TTC549 (cell line): ENCODE measurements around the gene ANKRD6.
"Not testable (repeated sequence)": the region's sequence is repeated elsewhere in the genome, so short reads cannot be mapped to it uniquely, and the experiment has no call there.

Experiments used
- FAIRE-seq: peaks from 2 replicates; lab custom pipeline; 2012; peaks lifted over from hg19 to GRCh38; lab: Jason Lieb, UNC

The ANKRD6 gene

DNA sequence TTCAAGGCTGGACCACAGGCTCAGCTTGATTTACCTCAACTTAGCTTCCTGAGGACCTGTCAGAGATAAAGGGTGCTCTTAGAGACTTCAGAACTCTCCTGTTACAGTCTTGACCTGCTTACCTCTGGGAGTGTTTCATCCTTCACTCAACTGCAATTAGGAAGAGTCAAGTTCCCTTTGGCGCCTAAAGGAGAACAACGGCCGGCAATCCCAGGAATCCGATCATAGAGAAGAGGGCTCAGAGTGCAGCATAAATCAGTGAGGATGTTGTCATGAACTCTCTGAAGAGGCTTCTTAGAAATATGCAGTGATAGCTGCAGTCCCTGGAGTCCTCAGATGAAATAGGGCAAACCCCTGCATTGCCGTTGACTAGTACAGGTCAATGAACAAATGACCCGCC lies 169.2 kb downstream of the ANKRD6 start:
- FAIRE-seq = no peak

DNA sequence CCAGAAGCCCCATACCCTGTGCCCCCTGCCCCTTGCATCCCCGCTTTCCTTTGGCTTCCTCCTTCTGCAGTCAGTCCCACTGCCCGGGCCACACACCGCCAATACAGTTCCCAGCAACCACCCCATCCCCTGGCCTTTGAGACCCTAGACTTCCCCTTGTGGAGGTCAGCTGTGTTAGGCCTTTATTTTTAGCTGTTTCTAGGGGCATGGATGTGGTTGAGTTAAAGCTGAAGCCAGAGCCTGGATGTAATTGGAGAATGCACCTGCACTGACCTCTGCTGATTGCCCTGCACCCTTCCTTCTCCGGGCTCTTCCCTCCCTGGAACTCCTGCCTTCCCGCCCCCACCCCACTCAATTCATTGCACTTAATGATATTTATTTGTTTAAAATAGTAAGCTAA lies 171.7 kb downstream of the ANKRD6 start:
- no peak for FAIRE-seq

DNA sequence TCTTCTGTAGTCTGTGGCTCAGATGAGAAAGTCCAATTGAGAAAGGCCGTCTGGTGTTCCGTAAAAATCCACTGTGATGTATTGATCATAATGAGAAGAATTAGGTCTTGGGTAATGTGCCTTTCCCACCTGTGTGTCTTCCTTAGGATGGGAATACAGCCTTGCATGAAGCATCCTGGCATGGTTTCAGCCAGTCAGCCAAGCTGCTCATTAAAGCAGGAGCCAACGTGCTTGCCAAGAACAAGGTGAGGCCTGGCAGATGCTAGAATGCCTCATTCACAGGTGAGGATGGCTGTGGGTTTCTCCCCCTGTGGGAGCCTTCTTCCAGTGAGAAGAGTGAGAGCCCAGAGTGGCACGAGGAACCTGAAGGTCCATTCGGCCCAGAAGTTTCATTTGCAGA lies 172.9 kb downstream of the ANKRD6 start:
- no peak for FAIRE-seq

DNA sequence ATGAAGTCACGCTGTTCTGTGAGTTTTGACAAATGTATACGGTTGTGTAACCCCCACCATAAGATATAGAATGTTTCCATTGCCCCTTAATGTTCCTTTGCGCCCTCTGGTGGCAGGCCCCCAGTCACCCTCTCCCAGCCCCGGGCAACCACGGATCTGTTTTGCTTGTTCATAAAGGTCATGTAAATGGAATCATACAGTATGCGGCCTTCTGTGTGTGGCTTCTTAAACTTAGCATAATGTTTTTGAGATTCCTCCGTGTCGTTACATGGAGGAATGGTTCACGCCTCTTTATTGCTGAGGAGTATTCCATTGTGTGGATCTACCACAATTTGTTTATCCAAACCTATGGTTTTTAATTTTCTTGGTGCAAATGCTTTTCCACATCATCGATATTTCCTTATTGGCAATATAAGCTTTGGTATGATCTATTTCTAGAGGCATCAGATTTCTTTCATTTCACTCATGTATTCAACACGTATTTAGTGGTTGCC lies 177.2 kb downstream of the ANKRD6 start:
- FAIRE-seq = no peak

DNA sequence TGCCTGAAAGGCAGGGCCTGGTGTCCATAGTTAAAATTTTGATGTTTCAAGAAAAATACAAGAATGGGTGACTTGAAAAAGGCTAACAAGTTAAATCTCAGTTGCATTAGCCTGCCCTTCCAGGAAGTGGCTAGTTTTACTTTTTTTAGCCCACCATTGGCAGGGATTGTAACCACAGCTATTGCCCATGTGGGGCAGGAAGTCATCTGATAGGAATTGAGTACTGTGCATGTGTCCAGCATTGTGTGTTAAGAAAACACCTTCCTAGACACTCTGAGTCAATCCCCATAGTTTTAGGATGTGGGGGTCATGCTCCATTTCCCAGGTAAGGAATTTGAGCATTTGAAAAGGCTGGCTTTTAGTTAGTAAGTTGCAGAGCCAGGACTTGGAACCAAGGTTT lies 178.7 kb downstream of the ANKRD6 start:
- no peak for FAIRE-seq

DNA sequence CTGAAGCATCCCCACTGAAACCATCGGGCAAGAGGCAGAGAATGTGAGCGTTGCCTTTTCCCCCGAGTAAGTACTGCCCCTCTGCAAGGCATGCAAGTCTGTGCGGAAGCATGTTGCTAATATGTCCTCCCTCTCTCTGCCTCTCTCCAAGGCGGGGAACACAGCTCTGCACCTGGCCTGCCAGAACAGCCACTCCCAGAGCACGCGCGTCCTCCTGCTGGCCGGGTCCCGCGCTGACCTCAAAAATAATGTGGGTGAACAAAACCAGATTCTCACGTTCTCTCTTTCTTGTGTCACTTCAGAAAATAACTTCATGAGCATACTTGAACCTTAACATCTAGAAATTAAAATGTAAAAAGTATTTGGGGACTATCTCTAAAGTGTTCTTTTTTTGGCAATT lies 179.2 kb downstream of the ANKRD6 start:
- FAIRE-seq = no peak

DNA sequence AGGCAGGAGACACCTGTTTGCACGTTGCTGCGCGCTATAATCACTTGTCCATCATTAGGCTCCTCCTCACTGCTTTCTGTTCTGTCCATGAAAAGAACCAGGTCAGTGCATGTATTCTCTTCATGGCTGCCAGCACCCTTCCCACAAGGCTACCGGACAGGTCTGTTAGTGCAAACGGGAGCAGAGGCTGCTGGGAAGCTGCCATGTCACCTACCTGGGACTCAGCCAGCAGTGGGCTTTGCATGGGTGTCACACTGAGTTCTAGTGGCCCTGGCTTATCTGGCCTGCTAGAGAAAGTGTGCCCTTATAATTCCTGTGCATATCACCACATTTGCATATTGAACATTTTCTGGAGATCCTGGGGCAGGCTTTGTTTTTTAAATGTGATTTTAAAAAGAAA lies 180.8 kb downstream of the ANKRD6 start:
- FAIRE-seq = no peak

DNA sequence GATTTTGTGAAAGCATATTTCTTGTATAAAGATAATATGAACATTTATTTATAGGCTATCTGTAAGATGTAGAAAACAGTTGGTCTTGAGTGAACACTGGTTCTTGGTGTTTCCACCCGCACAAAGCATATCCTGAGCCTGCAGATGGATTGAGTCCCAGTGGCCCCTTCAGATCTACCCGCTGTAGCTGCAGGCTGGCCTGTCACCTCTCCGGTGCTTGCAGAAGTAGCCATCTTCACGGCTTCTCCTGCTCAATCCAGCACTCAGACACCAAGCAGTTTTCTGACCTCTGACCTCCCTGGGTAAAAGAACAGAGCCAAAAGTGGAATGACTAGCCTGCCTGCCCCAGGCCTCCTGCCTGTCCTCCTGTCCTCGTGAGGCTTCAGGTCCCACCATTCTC lies 182.9 kb downstream of the ANKRD6 start:
- FAIRE-seq = no peak

DNA sequence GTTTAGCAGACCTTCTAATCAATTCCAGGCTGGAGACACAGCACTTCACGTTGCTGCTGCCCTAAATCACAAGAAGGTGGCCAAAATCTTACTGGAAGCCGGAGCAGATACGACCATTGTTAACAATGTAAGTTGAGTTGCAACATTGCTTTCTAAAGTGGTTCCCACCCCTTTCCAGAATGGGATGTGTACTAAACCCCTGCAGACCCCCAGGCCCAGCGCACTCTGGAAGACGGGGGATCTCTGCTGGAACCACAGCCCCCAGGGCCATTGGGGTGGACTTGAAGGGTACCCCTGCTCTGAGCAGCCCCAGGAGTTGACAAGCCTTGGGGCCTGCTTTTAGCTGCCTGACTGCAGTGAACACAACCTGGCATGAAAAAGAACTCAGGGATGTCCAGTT lies 183.6 kb downstream of the ANKRD6 start:
- FAIRE-seq = no peak

DNA sequence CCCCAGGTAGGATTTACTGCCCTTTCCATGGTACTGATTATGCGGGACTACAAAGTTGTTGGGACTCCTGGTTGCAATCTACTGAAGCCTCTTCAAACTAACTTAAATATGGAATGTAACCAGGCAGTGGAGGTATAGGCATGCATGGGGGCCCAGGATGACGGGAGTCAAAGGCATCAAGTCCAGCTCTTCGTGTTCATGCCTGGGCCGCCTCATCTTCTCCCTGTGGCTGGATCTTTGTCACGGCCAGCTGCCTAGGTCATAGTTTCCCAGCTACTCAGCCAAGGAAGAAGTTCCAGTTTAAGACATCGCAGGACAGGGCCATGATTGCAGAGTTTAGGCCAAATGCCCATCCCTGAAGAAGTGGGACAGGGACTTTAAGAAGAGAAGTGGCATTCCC lies 185.1 kb downstream of the ANKRD6 start:
- no peak for FAIRE-seq

DNA sequence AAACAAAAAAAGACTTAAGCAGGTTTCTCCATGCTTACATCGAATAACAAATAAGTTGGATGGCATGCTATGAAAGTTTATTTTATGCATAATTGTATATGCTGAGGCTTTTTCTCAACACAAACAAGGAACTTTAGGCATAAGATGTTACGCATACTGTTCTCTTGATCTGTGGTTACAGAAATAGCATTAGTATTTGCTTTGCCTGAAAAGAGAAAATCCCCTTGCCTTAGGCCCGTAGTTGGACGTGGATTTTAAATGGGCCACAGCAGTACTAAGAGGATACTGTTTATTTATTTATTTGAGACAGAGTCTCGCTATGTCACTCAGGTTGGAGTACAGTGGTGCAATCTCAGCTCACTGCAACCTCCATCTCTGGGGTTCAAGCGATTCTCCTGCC lies 186.6 kb downstream of the ANKRD6 start:
- no peak for FAIRE-seq

DNA sequence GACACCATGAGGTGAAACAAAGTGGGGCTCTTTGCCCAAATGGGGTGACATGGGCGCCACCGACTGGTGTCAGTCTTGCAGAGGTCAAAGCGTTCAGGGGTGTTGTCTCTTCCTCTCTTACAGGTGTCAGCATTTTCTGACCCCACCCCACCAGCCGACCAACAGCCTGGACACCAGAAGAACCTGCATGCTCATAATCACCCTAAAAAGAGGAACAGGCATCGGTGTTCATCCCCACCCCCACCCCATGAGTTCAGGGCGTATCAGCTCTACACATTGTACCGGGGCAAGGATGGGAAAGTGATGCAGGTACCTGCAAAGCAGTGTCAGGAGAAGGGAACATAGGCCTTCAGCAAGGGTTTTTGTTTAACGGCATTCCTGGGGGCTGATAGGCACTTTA lies 190.8 kb downstream of the ANKRD6 start:
- no peak for FAIRE-seq

DNA sequence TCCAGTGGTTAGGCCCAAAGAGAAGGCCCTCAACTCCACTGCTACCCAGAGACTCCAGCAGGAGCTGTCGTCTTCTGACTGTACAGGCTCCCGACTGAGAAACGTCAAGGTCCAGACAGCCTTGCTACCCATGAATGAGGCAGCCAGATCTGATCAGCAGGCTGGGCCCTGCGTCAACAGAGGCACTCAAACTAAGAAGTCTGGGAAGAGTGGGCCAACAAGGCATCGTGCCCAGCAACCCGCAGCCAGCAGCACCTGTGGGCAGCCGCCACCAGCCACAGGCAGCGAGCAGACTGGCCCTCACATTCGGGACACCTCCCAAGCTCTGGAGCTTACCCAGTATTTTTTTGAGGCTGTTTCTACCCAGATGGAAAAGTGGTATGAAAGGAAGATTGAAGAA lies 197.5 kb downstream of the ANKRD6 start:
- no peak for FAIRE-seq

DNA sequence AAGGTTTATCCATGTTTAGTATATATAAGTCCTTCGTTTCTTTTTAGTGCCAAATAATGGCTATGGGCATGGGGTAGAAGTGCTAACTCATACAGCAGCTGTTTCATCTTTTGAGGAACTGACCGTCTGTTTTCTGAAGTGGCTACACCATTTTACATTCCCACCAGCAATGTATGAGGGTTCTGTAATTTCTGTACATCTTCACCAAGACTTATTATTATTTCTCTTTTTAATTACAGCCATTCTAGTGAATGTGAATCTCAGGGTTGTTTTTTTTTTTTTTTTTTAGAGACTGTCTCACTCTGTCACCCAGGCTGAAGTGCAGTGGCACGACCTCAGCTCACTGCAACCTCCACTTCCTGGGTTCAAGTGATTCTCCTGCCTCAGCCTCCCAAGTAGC lies 203.5 kb downstream of the ANKRD6 start:
- not testable (repeated sequence) for FAIRE-seq

DNA sequence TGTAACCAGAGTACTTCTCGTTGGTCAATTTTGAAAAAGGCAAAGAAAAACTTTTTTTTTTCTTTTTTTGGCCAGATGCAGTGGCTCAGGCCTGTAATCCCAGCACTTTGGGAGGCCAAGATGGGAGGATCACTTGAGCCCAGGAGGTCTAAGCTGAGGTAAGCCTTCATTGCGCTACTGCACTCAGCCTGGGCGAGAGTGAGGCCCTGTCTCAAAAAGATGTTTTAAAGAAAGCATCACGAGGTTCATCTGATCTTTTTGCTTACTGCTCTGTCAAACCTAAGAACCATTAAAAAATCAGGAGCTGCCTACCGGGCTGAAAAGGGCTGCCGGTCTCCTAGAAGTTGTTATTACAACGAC lies 205.0 kb downstream of the ANKRD6 start:
- no peak for FAIRE-seq

DNA sequence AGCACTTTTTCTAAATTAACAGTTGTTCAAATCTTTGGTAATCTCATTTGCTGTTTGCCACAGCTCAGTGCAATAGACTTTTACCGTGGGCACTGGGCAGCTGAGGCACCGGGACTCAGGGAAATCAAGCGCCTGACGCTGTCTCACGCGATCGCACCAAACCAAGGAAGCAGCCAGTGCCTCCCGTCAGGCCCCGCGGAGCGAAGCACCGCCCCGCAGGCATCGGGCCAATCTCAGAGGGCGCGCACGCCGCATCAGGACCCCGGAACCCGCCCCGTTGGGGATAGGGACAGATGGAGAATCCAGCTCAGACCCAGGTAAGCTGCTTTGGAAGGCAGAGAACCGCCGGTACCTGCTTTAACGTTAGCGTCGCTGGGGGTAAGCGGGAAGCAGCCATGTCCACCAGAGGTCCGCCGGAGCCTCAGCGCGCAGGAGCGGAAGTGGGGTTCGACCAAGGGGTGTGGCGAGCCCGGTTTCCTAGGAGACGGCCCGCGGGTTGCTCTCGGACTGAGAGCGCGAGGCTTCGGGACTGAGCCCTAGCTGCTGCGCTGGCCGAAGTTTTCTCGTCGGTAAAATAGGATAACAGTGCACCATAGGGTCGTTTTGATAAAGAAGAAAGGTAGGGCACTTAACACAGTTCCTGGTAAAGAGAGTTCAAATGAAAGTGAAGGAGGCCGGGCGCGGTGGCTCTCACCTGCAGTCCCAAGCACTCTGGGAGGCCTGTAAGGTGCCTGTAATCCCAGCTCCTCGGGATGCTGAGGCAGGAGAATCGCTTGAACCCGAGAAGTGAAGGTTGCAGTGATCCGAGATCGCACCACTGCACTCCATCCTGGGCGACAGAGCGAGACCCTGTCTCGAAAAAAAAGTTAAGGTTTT lies 205.6 kb downstream of the ANKRD6 start, which contains the start of gene LYRM2:
Gene LYRM2 (minus strand): TSS at position 428 of the 876 bp plus-strand sequence. CDS start 31 bp downstream, at position 397.
- peak; percentile 52 for FAIRE-seq

DNA sequence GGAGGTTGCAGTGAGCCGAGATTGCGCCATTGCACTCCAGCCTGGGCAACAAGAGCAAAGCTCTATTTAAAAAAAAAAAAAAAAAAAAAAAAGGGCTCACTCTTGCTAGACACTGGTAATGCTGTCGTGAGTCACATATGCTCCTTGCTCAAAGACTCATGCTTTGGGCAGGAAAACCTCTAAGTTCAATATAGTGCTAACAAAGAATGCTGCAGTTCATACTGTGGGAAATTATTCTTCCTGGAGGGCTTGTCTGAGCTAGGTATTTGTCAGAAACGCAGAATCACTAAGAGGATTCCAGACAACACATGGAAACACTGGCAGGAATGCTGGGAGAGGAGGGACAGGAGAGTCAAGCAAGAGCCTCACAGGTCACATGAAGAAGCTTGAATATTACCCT lies 207.9 kb downstream of the ANKRD6 start:
- no peak for FAIRE-seq

DNA sequence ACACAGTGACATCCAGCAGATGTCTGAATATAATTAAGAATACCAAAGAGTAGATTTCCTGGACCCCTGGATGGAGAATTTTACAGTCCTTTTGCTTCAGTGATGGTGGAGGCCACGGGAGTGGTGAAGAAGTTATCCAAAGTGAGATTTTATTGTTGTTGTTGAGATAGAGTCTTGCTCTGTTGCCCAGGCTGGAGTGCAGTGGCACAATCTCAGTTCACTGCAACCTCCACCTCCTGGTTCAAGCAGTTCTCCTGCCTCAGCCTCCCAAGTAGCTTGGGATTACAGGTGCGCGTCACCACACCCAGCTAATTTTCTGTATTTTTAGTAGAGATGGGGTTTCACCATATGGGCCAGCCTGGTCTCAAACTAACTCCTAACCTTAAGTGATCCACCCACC lies 208.6 kb downstream of the ANKRD6 start:
- FAIRE-seq = not testable (repeated sequence)

DNA sequence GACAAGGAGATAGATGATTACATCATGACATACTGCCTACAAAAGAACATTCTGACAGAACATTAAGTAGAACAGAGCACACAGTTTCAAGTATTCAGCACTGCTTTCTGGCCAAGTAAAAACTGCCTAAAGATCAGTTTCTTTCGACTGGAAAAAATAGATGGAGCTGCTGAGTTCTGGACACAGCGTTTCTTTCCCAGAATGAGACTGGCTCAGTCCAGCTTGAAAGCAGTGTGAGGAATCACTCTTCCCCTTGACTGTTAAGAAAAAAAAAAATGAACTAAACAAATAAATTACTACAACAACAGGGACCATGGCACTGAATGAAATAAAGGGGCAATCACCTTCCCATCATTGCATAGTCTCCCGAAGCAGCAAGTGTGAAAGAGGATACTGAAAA lies 210.0 kb downstream of the ANKRD6 start:
- no peak for FAIRE-seq

DNA sequence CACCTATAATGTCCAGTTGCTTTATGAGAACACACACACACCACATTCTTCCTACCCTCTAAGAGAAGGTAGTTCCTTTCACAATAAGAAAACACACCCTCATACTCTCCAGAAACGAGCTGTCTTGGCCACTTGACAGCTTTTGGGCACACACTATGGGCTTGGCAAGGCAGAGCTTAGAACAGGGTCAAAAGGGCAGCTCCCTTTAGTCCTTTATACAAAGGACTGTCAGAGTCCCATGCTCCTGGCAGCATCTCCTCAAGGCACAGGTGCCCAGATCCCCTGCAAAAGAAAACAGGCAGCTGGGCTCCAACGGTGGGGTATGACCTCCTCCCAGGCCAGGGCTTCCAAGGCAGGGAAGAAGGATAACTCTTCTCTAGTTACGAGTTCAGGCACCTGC lies 210.5 kb downstream of the ANKRD6 start:
- FAIRE-seq = no peak

DNA sequence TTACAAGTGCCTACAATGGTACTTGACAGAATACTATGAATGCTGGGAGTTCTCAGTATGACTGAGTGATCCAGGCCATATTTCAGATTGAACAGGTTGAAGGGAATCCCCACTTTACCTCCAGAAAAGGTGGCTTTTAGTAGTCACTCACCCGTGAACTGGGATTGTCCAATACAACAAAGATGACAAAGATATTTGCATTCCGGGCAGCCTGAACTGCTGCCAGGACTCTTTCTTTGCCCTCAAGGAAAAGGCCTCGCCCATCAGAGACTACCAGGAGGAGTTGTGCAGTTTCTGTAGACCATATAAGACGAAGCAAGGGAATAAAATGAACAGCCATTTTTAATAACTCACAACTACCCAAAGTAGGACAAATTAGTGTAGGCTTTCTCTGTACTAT lies 211.9 kb downstream of the ANKRD6 start:
- no peak for FAIRE-seq

DNA sequence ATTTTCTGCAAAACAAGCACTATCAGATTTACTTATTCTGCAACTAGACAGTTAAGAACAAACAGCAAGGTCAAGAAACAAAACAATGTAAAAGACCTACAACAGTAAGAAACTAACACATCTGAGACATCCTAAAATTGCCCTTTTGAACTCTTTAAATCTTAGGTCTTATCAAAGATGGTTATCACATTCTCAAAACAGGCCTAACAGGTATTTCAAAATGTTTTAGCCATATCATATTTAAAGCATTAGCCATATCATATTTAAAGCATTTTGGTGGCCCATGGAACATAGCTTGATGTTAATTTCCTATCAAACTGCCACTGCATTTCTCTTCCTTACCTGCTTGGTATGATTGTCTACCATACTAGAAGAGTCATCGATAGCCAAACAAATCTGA lies 216.7 kb downstream of the ANKRD6 start:
- no peak for FAIRE-seq

DNA sequence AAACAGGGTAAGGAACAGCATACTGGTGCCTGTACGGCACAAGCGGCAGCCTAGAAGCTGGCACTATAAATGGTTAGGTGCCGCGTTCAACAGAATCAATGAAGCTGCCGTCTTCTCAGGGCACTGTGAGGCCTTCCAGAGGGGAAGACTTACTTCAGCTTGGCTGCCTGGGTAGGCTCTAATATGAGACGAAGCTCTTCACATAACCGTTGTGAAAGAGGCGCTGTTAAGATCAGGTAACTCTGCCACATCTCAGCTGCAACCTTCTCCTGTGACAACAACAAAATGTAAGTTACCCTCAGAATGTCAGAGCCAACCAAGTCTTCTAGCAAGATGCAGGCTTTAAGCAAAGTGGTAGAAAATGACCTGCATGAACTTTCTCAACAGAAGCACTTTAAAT lies 217.6 kb downstream of the ANKRD6 start:
- no peak for FAIRE-seq

DNA sequence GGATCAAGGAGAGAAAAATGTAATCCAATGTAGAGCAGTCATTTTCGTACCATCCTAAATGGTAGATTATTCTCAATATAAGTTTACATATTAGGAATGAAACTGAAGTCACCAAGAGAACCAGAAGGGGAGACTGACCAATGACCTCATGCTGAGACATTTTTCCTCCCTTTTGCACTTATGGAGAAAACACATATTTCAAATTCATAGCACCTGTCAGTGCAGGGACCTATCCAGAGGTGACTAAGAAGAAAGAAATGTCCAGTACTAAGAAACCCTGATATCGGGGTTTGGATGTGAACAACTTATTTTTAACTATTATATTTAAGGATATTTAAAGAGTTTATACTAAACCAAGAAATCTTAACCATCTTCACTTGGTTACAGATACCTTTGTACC lies 222.2 kb downstream of the ANKRD6 start:
- no peak for FAIRE-seq
